NCI-H526 (cell line): ENCODE results near the gene STX1B.
A peak's percentile ranks its signal among the peaks of the same experiment; 100 is the strongest.
"Not testable (repeated sequence)": the region's sequence is repeated elsewhere in the genome, so short reads cannot be mapped to it uniquely, and the experiment has no call there.

Experiments
- DNase-seq, 2 experiments: peaks; one replicate each; lab custom pipeline; 2025; lab: John Stamatoyannopoulos, UW

STX1B gene

DNA sequence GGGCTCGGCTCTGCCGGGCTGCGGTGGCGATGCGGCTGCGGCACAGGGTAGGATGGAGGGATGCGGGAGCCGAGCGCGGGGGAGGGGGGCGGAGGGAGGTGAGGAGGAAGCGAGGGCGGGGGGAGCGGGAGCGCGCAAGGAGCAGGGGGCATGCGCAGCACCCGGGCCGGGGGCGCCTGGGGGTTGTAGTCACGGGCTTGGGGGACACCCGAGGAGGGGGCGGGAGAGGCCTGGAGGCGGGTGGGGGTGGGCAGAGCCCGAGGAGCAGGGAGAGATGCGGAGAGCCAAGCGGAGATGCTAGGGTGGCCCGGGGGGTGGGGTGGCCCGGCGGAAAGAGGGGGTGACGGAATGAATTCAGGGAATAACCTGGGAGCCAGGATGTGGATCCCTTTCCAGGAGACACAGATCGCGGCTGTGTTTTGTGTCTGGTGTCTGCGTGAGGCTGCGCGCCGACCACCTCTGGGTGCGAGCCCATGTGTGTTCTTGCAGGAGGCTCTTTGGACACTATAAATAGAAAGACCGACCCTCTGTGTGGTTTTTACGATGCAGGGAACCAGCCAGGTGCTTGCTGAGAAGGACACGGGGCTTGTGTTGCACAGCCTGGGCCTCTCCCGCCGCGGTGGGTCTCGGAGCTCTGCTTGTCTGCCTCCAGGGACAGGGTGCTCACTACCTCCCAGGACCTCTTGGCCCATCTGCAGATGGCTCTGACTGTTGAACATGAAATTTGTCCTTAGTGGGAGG lies at the start of gene STX1B:
STX1B (minus strand) TSS at position 54 of the 741 bp plus-strand sequence. CDS start 242 bp downstream, outside the sequence.
- DNase-seq: peak in 1 of 2 experiments; percentile 64

DNA sequence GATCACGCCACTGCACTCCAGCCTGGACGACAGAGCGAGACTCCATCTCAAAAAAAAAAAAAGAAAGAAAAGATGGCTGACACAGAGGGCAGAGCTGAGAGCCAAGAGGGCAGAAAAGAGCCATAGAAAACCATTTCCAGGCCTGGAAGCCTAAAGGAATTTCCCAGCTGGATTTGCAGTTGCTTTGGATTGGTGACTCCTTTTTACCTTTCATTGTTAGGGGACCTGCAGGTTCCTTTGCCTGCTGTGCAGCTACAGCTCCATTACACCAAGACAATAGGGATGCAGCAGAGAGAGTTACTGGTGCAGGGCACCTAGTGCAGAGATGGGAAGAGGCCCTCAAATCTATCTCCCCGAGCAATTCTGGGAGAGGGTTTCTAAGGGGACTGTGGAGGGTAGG lies 45.2 kb upstream of the STX1B start:
- no peak for DNase-seq

GRCh38 chr16:31052114-31052513 lies 41.7 kb upstream of the STX1B start:
- DNase-seq: no peak

GRCh38 chr16:31050280-31051030 lies 40.0 kb upstream of the STX1B start:
- peak in 1 of 2 experiments; percentile 3 for DNase-seq

DNA sequence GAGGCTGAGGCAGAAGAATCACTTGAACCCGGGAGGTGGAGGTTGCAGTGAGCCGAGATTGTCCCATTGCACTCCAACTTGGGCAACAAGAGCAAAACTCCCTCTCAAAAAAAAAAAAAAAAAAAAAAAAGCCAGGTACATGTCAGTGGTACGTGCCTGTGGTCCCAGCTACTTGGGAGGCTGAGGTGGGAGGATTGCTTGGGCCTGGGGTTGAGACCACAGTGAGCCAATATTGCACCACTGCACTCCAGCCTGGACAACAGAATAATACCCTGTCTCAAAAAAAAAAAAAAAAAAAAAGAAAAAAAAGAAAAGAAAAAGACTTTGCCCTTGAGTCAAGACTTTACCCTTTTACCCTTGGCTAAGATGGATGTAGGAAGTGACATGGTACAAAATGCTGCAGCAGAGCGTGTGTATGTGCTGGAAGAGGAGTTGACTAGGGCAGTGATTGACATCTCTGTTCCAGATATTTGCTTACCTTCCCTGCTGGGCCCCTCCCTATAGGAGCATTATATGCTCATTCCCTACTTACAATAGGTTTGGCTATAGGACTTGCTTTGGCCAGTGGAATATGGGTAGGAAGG lies 33.6 kb upstream of the STX1B start:
- DNase-seq: no peak

DNA sequence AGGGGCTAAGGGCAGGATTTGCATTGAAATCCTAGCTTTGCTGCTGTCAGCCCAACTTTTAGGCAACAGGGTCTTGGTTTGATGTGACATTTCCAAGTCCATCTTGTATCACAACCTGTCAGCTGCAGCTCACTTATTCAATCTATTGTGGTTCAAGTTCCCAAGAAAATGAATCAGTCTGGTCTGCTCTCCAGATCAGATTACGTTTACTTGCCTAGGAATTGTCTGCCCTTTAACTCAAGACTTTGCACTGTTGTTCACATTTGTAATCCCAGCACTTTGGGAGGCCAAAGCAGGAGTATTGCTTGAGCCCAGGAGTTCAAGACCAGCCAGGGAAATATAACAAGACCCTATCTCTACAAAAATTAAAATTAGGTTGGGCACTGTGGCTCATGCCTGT lies 32.9 kb upstream of the STX1B start:
- no peak for DNase-seq

- DNase-seq: no peak
These were observed 32.4 kb upstream of the STX1B start for GRCh38 chr16:31042866-31043265.

DNA sequence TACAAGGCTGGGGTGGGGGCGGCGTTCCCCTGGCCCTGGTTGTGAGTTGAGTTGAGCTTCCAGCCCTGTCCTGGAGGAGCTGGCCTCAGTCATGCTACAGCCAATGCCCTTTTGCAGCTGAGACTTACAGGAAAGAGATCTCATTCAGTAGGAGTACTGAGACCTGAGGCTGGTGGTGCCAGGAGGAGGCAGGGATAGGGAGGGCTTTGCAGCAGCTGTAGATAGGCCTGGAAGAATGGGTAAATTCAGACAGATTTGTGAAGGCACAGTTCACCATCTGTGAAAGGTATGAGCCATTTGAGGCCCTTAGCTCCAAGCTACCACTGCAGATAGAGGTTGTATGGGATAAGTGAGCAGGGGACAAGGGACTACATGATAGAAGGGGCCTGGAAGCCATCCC lies 28.6 kb upstream of the STX1B start:
- DNase-seq: no peak

DNA sequence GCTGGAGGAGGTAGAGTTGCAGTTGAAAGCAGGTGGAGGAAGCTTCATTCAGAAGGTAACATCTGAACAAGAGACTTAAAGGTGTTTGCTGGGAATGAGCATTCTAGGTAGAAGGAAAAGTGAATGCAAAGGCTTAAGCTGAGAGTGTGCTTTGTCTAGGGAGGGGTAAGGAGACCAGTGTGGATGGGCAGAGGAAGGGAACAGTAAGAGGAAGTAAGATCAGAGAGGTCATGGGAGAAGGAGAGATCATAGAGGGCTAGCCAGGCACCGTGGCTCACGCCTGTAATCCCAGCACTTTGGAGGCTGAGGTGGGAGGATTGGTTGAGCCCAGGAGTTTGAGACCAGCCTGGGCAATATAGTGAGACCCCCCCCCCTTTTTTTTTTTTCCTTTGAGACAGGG lies 26.3 kb upstream of the STX1B start:
- DNase-seq: no peak

DNA sequence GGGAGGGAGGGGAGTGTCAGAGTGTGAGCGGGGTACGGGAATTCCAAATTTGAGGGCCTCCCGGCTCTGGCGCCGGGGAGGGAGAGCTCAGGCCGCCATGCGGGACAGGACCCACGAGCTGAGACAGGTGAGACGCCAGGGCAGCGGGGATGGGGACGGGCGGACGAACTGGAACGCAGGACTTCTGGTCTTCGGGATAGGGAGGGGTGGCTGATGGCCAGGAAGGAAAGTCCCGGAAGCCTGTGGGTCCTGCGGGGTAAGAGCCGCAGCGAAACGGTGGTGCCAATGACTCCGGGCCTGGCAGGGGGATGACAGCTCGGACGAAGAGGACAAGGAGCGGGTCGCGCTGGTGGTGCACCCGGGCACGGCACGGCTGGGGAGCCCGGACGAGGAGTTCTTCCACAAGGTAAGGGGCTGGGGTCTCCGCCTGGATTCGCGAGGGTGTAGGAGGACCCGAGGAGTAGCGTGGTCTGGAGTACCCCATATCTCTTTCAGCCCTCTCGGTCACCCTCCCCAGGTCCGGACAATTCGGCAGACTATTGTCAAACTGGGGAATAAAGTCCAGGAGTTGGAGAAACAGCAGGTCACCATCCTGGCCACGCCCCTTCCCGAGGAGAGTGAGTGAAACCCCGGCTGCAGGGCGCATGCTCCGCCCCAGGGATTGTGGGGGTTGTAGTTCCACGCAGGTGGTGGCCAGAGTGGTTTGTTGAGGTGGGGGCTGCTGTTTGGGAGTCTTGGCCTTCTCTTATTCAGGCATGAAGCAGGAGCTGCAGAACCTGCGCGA lies 23.5 kb upstream of the STX1B start:
- DNase-seq: peak; percentile 58 to 84

DNA sequence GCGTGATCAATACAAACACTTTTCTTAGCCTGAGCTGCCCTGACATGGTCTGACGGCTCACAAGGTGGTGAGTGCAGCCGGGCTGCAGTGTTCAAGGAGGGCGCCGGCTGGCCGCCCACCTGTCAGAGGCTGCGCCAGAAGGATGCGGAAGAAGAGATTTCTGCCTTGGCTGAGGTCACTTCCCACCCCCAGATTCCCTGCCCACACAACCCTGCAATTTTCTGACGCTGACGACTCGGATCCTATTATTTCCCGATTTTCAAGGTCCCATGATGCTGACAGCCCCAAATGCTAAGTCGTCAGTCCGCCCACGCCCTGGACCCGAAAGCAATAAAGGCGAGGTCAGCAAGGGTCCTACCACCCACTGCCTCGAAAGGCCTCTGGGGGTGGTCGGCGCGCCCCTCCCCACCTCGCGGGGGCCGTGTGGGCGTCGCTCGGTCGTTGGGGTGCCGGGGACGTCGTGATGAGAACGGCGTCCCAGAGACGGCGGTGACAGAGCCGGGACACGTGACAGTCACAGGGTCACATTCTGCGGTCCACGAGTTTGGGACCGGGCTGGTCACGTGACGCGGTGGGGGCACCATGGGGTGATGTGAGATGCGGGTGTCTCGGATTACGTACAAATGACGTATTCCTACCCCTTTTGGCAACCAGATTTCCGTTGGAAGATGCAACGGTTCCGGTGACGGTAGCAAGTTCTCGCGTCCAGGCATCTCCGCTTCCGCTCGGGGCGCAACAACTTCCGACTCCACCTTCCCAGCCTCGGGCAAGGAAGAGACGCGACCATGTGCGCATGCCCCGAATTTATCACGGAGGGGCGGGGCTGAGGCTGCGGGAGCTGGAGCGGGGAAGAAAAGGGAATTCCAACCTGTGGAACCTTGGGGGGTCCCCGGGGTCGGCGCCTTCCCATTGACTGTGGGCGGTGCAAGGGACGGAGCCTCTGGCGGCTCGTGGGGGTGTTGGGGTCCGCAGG lies 22.6 kb upstream of the STX1B start, which contains the start of gene STX4:
STX4 (plus strand) TSS at position 823 of the 973 bp plus-strand sequence. CDS start 248 bp downstream, outside the sequence.
- DNase-seq: peak; percentile 86 to 96

GRCh38 chr16:31031276-31031675 lies 20.8 kb upstream of the STX1B start:
- DNase-seq: no peak

DNA sequence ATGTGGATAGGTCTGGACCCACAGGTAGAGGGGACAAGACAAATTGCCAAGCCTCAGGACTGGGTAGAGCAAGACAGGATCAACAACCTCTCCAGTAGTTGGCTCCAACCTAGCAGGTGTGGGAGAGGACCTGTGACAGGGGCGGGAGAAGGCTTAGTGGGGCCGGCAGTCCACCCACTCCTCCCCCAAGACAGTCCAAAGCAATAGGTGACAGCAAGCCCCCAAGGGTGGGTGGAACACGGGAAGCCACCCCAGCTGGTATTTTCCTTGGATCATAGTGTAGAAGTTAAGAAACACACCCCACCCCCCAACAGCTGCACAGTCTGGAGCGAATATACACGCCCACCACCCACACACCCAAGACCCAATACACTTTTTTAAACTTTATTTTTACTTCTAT lies 18.8 kb upstream of the STX1B start:
- DNase-seq: no peak

- no peak for DNase-seq
These were observed 14.9 kb upstream of the STX1B start for GRCh38 chr16:31025339-31025738.

- no peak for DNase-seq
These were observed 13.3 kb upstream of the STX1B start for GRCh38 chr16:31023627-31024226.

DNA sequence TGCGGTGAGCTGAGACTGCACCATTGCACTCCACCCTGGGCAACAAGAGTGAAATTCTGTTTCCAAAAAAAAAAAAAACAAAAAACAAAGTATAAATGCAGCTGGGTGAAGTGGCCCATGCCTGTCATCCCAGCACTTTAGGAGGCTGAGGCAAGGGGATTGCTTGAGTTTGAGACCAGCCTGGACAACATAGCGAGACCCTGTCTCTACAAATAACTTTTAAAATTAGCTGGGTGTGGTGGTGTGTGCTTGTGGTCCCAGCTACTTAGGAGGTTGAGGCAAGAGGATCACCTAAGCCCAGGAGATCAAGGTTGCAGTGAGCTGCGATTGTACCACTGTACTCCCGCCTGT lies 12.8 kb upstream of the STX1B start:
- no peak for DNase-seq

GRCh38 chr16:31022544-31023251 lies 12.3 kb upstream of the STX1B start:
- no peak for DNase-seq

GRCh38 chr16:31020536-31020935 lies 10.1 kb upstream of the STX1B start:
- DNase-seq: no peak

DNA sequence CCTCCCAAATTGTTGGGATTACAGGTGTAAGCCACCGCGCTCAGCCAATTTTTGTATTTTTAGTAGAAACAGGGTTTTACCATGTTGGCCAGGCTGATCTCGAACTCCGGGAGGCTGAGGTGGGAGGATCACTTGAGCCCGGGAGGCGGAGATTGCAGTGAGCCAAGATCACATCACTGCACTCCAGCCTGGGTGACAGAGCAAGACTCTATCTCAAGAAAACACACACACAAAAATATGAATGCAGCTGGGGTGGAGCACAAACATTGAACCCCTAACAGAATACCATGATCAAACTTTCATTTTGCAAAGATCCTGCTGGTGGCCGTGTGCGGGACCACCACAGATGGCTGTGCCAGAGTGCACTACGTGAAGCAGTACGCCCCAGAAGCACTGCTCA lies 7.3 kb upstream of the STX1B start:
- DNase-seq: not testable (repeated sequence)

DNA sequence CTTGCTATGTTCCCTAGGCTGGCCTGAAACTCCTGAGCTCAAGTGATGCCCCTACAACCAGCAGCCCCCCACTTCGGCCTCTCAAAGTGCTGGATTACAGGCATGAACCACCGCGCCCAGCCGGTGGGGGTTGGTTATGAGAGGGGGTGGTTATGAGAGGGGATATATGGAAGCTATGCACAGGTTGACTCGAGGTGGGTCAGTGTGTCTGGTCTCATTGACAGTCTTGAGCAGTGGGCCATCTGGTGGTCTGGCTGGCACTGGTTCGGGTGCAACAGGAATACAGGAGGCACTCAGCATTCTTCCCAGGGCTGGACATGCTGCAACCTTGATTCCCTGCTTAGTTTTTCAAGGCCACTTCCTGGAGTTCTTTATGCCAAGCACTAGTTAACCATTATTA lies 5.6 kb upstream of the STX1B start:
- no peak for DNase-seq
